GM18517 (cell line): ENCODE data around the gene LINGO4.

ENCODE experiments used
- ATAC-seq: cut with Tn5 transposase; IDR thresholded peaks from one replicate; pipeline ENCODE4 v1.9.1; 2021; ENCODE audit warnings: mild to moderate bottlenecking, moderate library complexity; ENCODE audit not compliant: unreplicated experiment

Gene LINGO4

GRCh38 chr1:151805066-151805820 lies at the start of gene LINGO4:
TSS of gene LINGO4 (minus strand) at chr1:151805419. CDS start at chr1:151802704, 2,715 bp downstream.
- no peak for ATAC-seq

GRCh38 chr1:151854658-151855057 lies 49.4 kb upstream of the LINGO4 start:
- no peak for ATAC-seq

- ATAC-seq: no peak
Measured at GRCh38 chr1:151853411-151853943, 48.3 kb upstream of the LINGO4 start, which contains the start of gene THEM5. TSS of gene THEM5 (minus strand) at chr1:151853712. CDS start at chr1:151853565, 147 bp downstream.

GRCh38 chr1:151852733-151853132 lies 47.5 kb upstream of the LINGO4 start:
- no peak for ATAC-seq

- no peak for ATAC-seq
Measured at GRCh38 chr1:151851886-151852285, 46.7 kb upstream of the LINGO4 start.

- ATAC-seq: no peak
Measured at GRCh38 chr1:151849871-151850270, 44.7 kb upstream of the LINGO4 start.

- no peak for ATAC-seq
Measured at GRCh38 chr1:151849126-151849525, 43.9 kb upstream of the LINGO4 start.

GRCh38 chr1:151847867-151848596 lies 42.8 kb upstream of the LINGO4 start:
- ATAC-seq: no peak

- ATAC-seq: no peak
Measured at GRCh38 chr1:151846686-151847237, 41.5 kb upstream of the LINGO4 start.

- ATAC-seq: no peak
Measured at GRCh38 chr1:151846062-151846568, 40.9 kb upstream of the LINGO4 start.

GRCh38 chr1:151843398-151843797 lies 38.2 kb upstream of the LINGO4 start:
- ATAC-seq: no peak

- ATAC-seq: no peak
Measured at GRCh38 chr1:151841141-151841540, 35.9 kb upstream of the LINGO4 start.

GRCh38 chr1:151840421-151840820 lies 35.2 kb upstream of the LINGO4 start:
- ATAC-seq: no peak

- no peak for ATAC-seq
Measured at GRCh38 chr1:151839457-151840403, 34.5 kb upstream of the LINGO4 start, which contains the start of gene C2CD4D. TSS of gene C2CD4D (minus strand) at chr1:151839820. CDS start at chr1:151838989, 831 bp downstream.

GRCh38 chr1:151839082-151839412 lies 33.8 kb upstream of the LINGO4 start:
- no peak for ATAC-seq

- no peak for ATAC-seq
Measured at GRCh38 chr1:151838222-151839081, 33.2 kb upstream of the LINGO4 start.

GRCh38 chr1:151837884-151838221 lies 32.6 kb upstream of the LINGO4 start:
- no peak for ATAC-seq

- no peak for ATAC-seq
Measured at GRCh38 chr1:151837197-151837596, 32.0 kb upstream of the LINGO4 start.

GRCh38 chr1:151835596-151835995 lies 30.4 kb upstream of the LINGO4 start:
- ATAC-seq: no peak
